ENCODE data around the gene NXN. TPM values are rescaled to one million over a fixed set of nuclear protein-coding genes. Genes with fewer than 3 reads are reported as not detected.
"Not testable (repeated sequence)": the region's sequence is repeated elsewhere in the genome, so short reads cannot be mapped to it uniquely, and the experiment has no call there.

The NXN gene
- total and polyA plus RNA-seq, 9 donors, result 5.5 to 34.8 (median 28.4) TPM

- H3K4me3 ChIP-seq, result no peak overlapping the region
- peaks cover 11% of the 10 kb centered on the region for H3K4me1 ChIP-seq (ENCODE audit: insufficient read depth)
- H3K27ac ChIP-seq, result no peak overlapping the region
- no peaks in the 10 kb centered on the region for H3K27me3 ChIP-seq
- TF ChIP-seq EP300 (IDR thresholded peaks at IDR 0.05) (no peak), POLR2A (IDR thresholded peaks at IDR 0.05) (no peak), CTCF (IDR thresholded peaks at IDR 0.05) (no peak)
- 33 to 35% (median 35%) methylated on average over 2 of the region's 2 CpGs for WGBS, 3 donors
- DNase-seq, result no peak
- intact Hi-C loops (cut with DNase I), result loop anchor here in 2 of 4 donors (5.0 kb wide), 2 partner anchors 54 to 59 kb away; no protein-coding TSS in a partner anchor
- H3K36me3 ChIP-seq, result no peaks in the 10 kb centered on the region
- H3K9me3 ChIP-seq, result no peaks in the 10 kb centered on the region
Observed at GRCh38 chr17:998111-998510, 18.5 kb upstream of the NXN start.

- Histone ChIP-seq H3K27me3 (no peaks in the 10 kb centered on the region), H3K27ac (peak within 1 kb of the TSS; percentile 83 to 95), H3K9me3 (no peaks in the 10 kb centered on the region), H3K4me3 (peak within 1 kb of the TSS; percentile 99), H3K4me1 (ENCODE audit: insufficient read depth) (peaks cover 10% of the 10 kb centered on the region), H3K36me3 (no peaks in the 10 kb centered on the region)
- peak; percentile 87 to 94 (median 92) for DNase-seq
- TF ChIP-seq POLR2A (IDR thresholded peaks at IDR 0.05) (peak; percentile 78), CTCF (IDR thresholded peaks at IDR 0.05) (peak; percentile 66 to 95 (median 90)), EP300 (IDR thresholded peaks at IDR 0.05) (no peak)
- intact Hi-C loops (cut with DNase I), result loop anchor here in 2 of 4 donors (5.0 kb wide), 2 partner anchors 56 to 61 kb away; no protein-coding TSS in a partner anchor
- 0 to 1% (median 0%) methylated on average over 55 to 71 of the region's 71 CpGs for WGBS, 3 donors
Observed at GRCh38 chr17:996554-997344, 17.2 kb upstream of the NXN start, which contains the start of gene TIMM22. Gene TIMM22 (plus strand): TSS chr17:997129. CDS start chr17:997143, 14 bp downstream.

- not testable (repeated sequence) for H3K4me3 ChIP-seq, H3K9me3 ChIP-seq, H3K27me3 ChIP-seq, H3K36me3 ChIP-seq, H3K27ac ChIP-seq
- DNase-seq, result peak in 1 of 5 donors; percentile 22
- intact Hi-C loops (cut with DNase I), result loop anchor here in 2 of 4 donors (5.0 kb wide), 2 partner anchors 57 to 62 kb away; no protein-coding TSS in a partner anchor
- H3K4me1 ChIP-seq (ENCODE audit: insufficient read depth), result peaks cover 10% of the 10 kb centered on the region
- WGBS, 3 donors, result 83 to 92% (median 86%) methylated on average over 8 of the region's 8 CpGs
Observed at GRCh38 chr17:995324-995723, 15.7 kb upstream of the NXN start.

DNA sequence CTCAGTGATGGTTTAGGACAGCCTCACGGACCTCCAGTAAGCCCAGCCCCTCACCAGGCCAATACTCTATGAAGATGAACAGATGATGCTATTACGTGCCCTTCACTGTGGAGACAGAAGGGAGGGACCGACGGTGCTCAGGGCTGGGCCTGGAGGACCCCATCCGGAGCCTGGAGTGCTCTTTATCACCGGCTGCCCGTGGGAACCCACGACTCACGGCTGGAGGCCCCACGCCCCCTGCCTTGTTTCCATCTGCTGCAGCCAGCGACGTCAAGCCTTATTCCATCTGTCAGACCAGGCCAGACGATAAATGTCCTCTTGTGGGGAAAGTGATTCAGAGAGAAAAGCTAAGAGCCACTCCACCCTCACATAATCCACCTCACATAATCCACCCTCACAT lies 13.4 kb upstream of the NXN start:
- TF ChIP-seq POLR2A (IDR thresholded peaks at IDR 0.05) (no peak), EP300 (IDR thresholded peaks at IDR 0.05) (no peak), CTCF (IDR thresholded peaks at IDR 0.05) (no peak)
- intact Hi-C loops (cut with DNase I), result no loop called here
- DNase-seq, result no peak
- no peaks in the 10 kb centered on the region for H3K9me3 ChIP-seq
- WGBS, 3 donors, result 47 to 60% (median 54%) methylated on average over 13 of the region's 13 CpGs
- no peaks in the 10 kb centered on the region for H3K27me3 ChIP-seq
- no peak overlapping the region for H3K27ac ChIP-seq
- no peak overlapping the region for H3K4me3 ChIP-seq
- peaks cover 6% of the 10 kb centered on the region for H3K4me1 ChIP-seq (ENCODE audit: insufficient read depth)
- no peaks in the 10 kb centered on the region for H3K36me3 ChIP-seq

GRCh38 chr17:988561-988960 lies 9.0 kb upstream of the NXN start:
- H3K27ac ChIP-seq, result no peak overlapping the region
- no peak overlapping the region for H3K4me3 ChIP-seq
- intact Hi-C loops (cut with DNase I), result no loop called here
- no peaks in the 10 kb centered on the region for H3K36me3 ChIP-seq
- WGBS, 3 donors, result 85 to 91% (median 89%) methylated on average over 11 of the region's 11 CpGs
- H3K9me3 ChIP-seq, result no peaks in the 10 kb centered on the region
- H3K27me3 ChIP-seq, result no peaks in the 10 kb centered on the region
- no peak for DNase-seq
- TF ChIP-seq POLR2A (IDR thresholded peaks at IDR 0.05), result no peak
- no peak for TF ChIP-seq CTCF (IDR thresholded peaks at IDR 0.05)
- no peak for TF ChIP-seq EP300 (IDR thresholded peaks at IDR 0.05)
- H3K4me1 ChIP-seq (ENCODE audit: insufficient read depth), result no peaks in the 10 kb centered on the region

Data from ovary (tissue), 9 donors.